Mesodermal cell (in vitro differentiated cells): Measurements from ENCODE around the gene TACSTD2.
"Not testable (repeated sequence)": the region's sequence is repeated elsewhere in the genome, so short reads cannot be mapped to it uniquely, and the experiment has no call there.

ENCODE experiments used
- H3K27ac ChIP-seq: 2 replicates; pipeline ENCODE4 v1.7.0; 2013; ENCODE audit warnings: mild to moderate bottlenecking, low read depth, low read length, moderate library complexity; ENCODE audit not compliant: severe bottlenecking
- H3K36me3 ChIP-seq: 2 replicates; pipeline ENCODE4 v1.7.1; 2013; ENCODE audit warnings: mild to moderate bottlenecking, low read length, moderate library complexity; ENCODE audit not compliant: control insufficient read depth, insufficient read depth
- H3K4me1 ChIP-seq: one replicate; pipeline ENCODE4 v1.7.1; 2013; ENCODE audit warnings: mild to moderate bottlenecking, low read length; ENCODE audit not compliant: insufficient read depth, control insufficient read depth, poor library complexity, severe bottlenecking
- H3K4me3 ChIP-seq: 2 replicates; pipeline ENCODE4 v1.7.0; 2013; ENCODE audit warnings: low read length, control low read depth, mild to moderate bottlenecking; ENCODE audit not compliant: insufficient read depth, poor library complexity, severe bottlenecking; ENCODE audit errors: extremely low read depth
- H3K9me3 ChIP-seq: 2 replicates; pipeline ENCODE4 v1.7.1; 2013; ENCODE audit warnings: mild to moderate bottlenecking, low read length, moderate library complexity; ENCODE audit not compliant: control insufficient read depth
- WGBS, 2 experiments: methylation state at CpG; one replicate each; pipeline ENCODE4 v1.1.5; 2013; ENCODE audit warnings: missing lambda C conversion rate in 2 of 2; ENCODE audit not compliant: insufficient coverage in 2 of 2; 5-methylcytosine and 5-hydroxymethylcytosine counted together

Gene TACSTD2

GRCh38 chr1:58543260-58543659 is 33.8 kb downstream of the TACSTD2 start:
- Histone ChIP-seq H3K36me3 (no peaks in the 10 kb centered on the region), H3K9me3 (no peaks in the 10 kb centered on the region), H3K4me3 (no peak overlapping the region), H3K27ac (no peak overlapping the region), H3K4me1 (no peaks in the 10 kb centered on the region)
- no CpG with 5 or more reads among the region's 1 CpG for WGBS, 2 experiments

- WGBS, 2 experiments: 69 to 80% methylated on average over 1 to 2 of the region's 2 CpGs
- H3K27ac ChIP-seq: no peak overlapping the region
- no peaks in the 10 kb centered on the region for H3K9me3 ChIP-seq
- H3K36me3 ChIP-seq: no peaks in the 10 kb centered on the region
- H3K4me3 ChIP-seq: no peak overlapping the region
- no peaks in the 10 kb centered on the region for H3K4me1 ChIP-seq
Measured at GRCh38 chr1:58539553-58539952, 37.5 kb downstream of the TACSTD2 start.

DNA sequence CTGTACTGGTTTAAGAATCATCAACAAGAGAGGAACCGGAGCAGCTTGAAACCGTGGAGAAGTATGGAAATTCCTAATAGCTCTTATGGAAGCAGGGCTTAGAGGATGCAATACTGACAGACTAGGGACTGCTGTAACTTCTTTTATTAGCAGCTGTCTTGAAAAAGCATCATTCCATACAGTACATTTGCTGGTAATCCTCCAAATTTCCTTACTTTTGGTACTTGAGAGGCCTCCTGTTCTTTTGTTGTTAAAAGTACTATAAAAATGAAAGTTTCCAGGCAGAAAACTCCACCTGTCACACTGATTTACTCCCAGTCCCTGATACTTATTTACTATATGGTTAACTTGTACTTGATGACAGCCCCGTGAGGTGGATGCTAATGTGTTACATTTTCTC is 38.2 kb downstream of the TACSTD2 start:
- Histone ChIP-seq H3K36me3 (no peaks in the 10 kb centered on the region), H3K4me3 (no peak overlapping the region), H3K4me1 (no peaks in the 10 kb centered on the region), H3K9me3 (no peaks in the 10 kb centered on the region), H3K27ac (no peak overlapping the region)
- WGBS, 2 experiments: 80% methylated on average over 2 of the region's 3 CpGs; no CpG with 5 or more reads in 1 of the 2 experiments

- not testable (repeated sequence) for H3K9me3 ChIP-seq, H3K36me3 ChIP-seq, H3K4me1 ChIP-seq, H3K27ac ChIP-seq, H3K4me3 ChIP-seq
- WGBS, 2 experiments: no CpG with 5 or more reads among the region's 1 CpG
Measured at GRCh38 chr1:58531842-58532241, 45.2 kb downstream of the TACSTD2 start.

DNA sequence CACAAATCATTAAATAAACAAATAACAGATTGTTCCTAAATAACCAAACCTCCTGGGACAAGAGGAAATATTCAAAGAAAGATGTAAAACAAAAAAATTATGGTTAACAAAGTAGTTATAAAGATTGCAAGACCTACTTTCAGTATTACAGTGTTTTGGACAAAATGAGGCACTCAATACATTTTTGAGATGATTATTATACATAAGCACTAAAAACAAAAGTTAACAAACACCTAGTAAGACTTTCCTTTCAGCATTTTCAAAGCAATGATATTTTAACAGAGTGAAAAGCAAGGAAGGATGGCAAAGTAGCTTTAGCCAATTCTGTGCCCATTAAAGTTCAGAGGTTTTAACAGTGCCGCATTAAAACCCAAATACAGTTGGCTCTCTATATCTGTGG is 47.8 kb downstream of the TACSTD2 start:
- H3K4me3 ChIP-seq: no peak overlapping the region
- no peaks in the 10 kb centered on the region for H3K4me1 ChIP-seq
- H3K36me3 ChIP-seq: no peaks in the 10 kb centered on the region
- no peaks in the 10 kb centered on the region for H3K9me3 ChIP-seq
- no peak overlapping the region for H3K27ac ChIP-seq
- no CpG with 5 or more reads among the region's 1 CpG for WGBS, 2 experiments

DNA sequence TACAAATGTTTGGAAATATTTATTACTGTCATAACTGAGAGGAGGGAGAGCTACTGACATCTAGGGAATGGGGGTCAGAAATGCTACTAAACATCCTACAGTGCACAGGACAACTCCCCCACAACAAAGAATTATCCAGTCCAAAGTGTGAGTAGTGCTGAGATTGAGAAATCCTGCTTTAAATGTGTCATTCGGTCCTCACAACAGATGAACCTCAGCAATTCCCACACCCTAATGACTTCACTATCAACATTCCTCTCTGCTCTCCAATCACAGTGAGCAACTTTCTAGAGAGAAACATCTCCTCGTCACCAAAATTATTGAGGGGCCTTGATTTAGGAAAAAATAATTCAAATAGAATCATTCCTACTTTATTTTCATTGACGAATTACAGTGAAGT is 48.5 kb downstream of the TACSTD2 start:
- no peaks in the 10 kb centered on the region for H3K9me3 ChIP-seq
- H3K36me3 ChIP-seq: no peaks in the 10 kb centered on the region
- no peak overlapping the region for H3K4me3 ChIP-seq
- H3K4me1 ChIP-seq: no peaks in the 10 kb centered on the region
- no peak overlapping the region for H3K27ac ChIP-seq
- 33 to 100% methylated on average over 1 of the region's 3 CpGs for WGBS, 2 experiments
